ENCODE results near the gene ARHGEF5.

GRCh38 chr7:144403102-144403501 lies 47.9 kb downstream of the ARHGEF5 start:
- TF ChIP-seq, protein P1, sequence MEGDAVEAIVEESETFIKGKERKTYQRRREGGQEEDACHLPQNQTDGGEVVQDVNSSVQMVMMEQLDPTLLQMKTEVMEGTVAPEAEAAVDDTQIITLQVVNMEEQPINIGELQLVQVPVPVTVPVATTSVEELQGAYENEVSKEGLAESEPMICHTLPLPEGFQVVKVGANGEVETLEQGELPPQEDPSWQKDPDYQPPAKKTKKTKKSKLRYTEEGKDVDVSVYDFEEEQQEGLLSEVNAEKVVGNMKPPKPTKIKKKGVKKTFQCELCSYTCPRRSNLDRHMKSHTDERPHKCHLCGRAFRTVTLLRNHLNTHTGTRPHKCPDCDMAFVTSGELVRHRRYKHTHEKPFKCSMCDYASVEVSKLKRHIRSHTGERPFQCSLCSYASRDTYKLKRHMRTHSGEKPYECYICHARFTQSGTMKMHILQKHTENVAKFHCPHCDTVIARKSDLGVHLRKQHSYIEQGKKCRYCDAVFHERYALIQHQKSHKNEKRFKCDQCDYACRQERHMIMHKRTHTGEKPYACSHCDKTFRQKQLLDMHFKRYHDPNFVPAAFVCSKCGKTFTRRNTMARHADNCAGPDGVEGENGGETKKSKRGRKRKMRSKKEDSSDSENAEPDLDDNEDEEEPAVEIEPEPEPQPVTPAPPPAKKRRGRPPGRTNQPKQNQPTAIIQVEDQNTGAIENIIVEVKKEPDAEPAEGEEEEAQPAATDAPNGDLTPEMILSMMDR (conservative IDR thresholded peaks at IDR 0.05; ENCODE audit: low read depth, low read length), result no peak
- TF ChIP-seq SMC3 (IDR thresholded peaks at IDR 0.05; ENCODE audit: low read depth, low read length), result no peak
- TF ChIP-seq BHLHE40 (IDR thresholded peaks at IDR 0.05; ENCODE audit: low read depth, low read length), result no peak
- TF ChIP-seq RAD21 (IDR thresholded peaks at IDR 0.05; ENCODE audit: low read length), result no peak

Data from IMR-90 (cell line).